H9 (cell line): ENCODE data around the gene CDH4. TPM values are rescaled to one million over a fixed set of nuclear protein-coding genes. Genes with fewer than 3 reads are reported as not detected.

ENCODE experiments used
- DNase-seq: peaks from one replicate; pipeline ENCODE4 v3.0.0-alpha.2; 2017
- H2AFZ ChIP-seq: one replicate; pipeline ENCODE4 v1.6.1; 2013; ENCODE audit warnings: mild to moderate bottlenecking, low read length, control low read depth, moderate library complexity
- H2AK5ac ChIP-seq: 2 replicates; pipeline ENCODE4 v1.6.1; 2013; ENCODE audit warnings: low read length, control low read depth, mixed read lengths; ENCODE audit not compliant: insufficient read length
- H2BK120ac ChIP-seq: one replicate; pipeline ENCODE4 v1.6.1; 2013; ENCODE audit warnings: low read depth, mild to moderate bottlenecking, low read length, control low read depth, inconsistent platforms; ENCODE audit not compliant: poor library complexity, severe bottlenecking
- H2BK12ac ChIP-seq: 2 replicates; pipeline ENCODE4 v1.6.1; 2013; ENCODE audit warnings: low read length, control low read depth, mixed read lengths, low read depth; ENCODE audit not compliant: insufficient read length
- H2BK15ac ChIP-seq: 2 replicates; pipeline ENCODE4 v1.6.1; 2013; ENCODE audit warnings: low read depth, low read length, control low read depth
- H2BK20ac ChIP-seq: one replicate; pipeline ENCODE4 v1.6.1; 2013; ENCODE audit warnings: low read depth, mild to moderate bottlenecking, low read length, control low read depth, inconsistent platforms; ENCODE audit not compliant: poor library complexity, severe bottlenecking
- H2BK5ac ChIP-seq: 2 replicates; pipeline ENCODE4 v1.6.1; 2013; ENCODE audit warnings: low read length, control low read depth, mixed read lengths; ENCODE audit not compliant: insufficient read length
- H3K14ac ChIP-seq: 2 replicates; pipeline ENCODE4 v1.6.1; 2013; ENCODE audit warnings: low read length, control low read depth; ENCODE audit not compliant: insufficient read depth
- H3K18ac ChIP-seq: 2 replicates; pipeline ENCODE4 v1.6.1; 2013; ENCODE audit warnings: low read depth, mild to moderate bottlenecking, mixed read lengths, low read length, control low read depth; ENCODE audit not compliant: insufficient read length
- H3K23ac ChIP-seq: 2 replicates; pipeline ENCODE4 v1.6.1; 2013; ENCODE audit warnings: low read length, control low read depth, mixed read lengths, low read depth; ENCODE audit not compliant: insufficient read length
- H3K23me2 ChIP-seq: 2 replicates; pipeline ENCODE4 v1.6.1; 2013; ENCODE audit warnings: low read depth, mild to moderate bottlenecking, mixed read lengths, low read length, control low read depth; ENCODE audit not compliant: insufficient read length, poor library complexity, severe bottlenecking
- H3K27ac ChIP-seq: 2 replicates; pipeline ENCODE4 v1.5.1; 2013; ENCODE audit warnings: low read length, control low read depth, mixed read lengths, low read depth; ENCODE audit not compliant: insufficient read length
- H3K27me3 ChIP-seq: 2 replicates; pipeline ENCODE4 v1.6.1; 2013; ENCODE audit warnings: low read length, control low read depth, inconsistent platforms; ENCODE audit not compliant: insufficient read depth
- H3K4ac ChIP-seq: 2 replicates; pipeline ENCODE4 v1.6.1; 2013; ENCODE audit warnings: low read depth, mild to moderate bottlenecking, control low read depth, inconsistent platforms, low read length, moderate library complexity
- H3K4me1 ChIP-seq: 2 replicates; pipeline ENCODE4 v1.6.1; 2013; ENCODE audit warnings: low read length, control low read depth, inconsistent platforms; ENCODE audit not compliant: insufficient read depth
- H3K4me2 ChIP-seq: 2 replicates; pipeline ENCODE4 v1.6.1; 2013; ENCODE audit warnings: low read length, control low read depth, mixed read lengths; ENCODE audit not compliant: insufficient read length, insufficient read depth
- H3K56ac ChIP-seq: 2 replicates; pipeline ENCODE4 v1.6.1; 2013; ENCODE audit warnings: low read depth, mild to moderate bottlenecking, mixed read lengths, low read length, control low read depth; ENCODE audit not compliant: insufficient read length
- H3K79me1 ChIP-seq: 2 replicates; pipeline ENCODE4 v1.6.1; 2013; ENCODE audit warnings: low read depth, mild to moderate bottlenecking, moderate library complexity, low read length, control low read depth, inconsistent platforms; ENCODE audit not compliant: insufficient read depth, poor library complexity, severe bottlenecking
- H3K79me2 ChIP-seq: 2 replicates; pipeline ENCODE4 v1.6.1; 2013; ENCODE audit warnings: low read length, control low read depth, inconsistent platforms; ENCODE audit not compliant: insufficient read depth
- H3K9ac ChIP-seq: 2 replicates; pipeline ENCODE4 v1.6.1; 2013; ENCODE audit warnings: low read length, control low read depth, mixed read lengths; ENCODE audit not compliant: insufficient read length; ENCODE audit errors: extremely low read depth
- H3K9me3 ChIP-seq: one replicate; pipeline ENCODE4 v1.6.1; 2013; ENCODE audit warnings: low read depth, low read length, inconsistent platforms; ENCODE audit not compliant: control insufficient read depth
- H3T11ph ChIP-seq: one replicate; pipeline ENCODE4 v1.6.1; 2013; ENCODE audit warnings: mild to moderate bottlenecking, low read length, control low read depth, inconsistent platforms
- H4K20me1 ChIP-seq: one replicate; pipeline ENCODE4 v1.6.1; 2013; ENCODE audit not compliant: control insufficient read depth, insufficient read length, insufficient read depth
- H4K5ac ChIP-seq: 2 replicates; pipeline ENCODE4 v1.6.1; 2013; ENCODE audit warnings: low read depth, mild to moderate bottlenecking, mixed read lengths, low read length, control low read depth; ENCODE audit not compliant: insufficient read length
- H4K8ac ChIP-seq: replicated peaks from 2 replicates; pipeline ENCODE4 v1.6.1; 2013; ENCODE audit warnings: low read length, control low read depth, mixed read lengths, low read depth; ENCODE audit not compliant: insufficient read length
- H4K91ac ChIP-seq: 2 replicates; pipeline ENCODE4 v1.6.1; 2013; ENCODE audit warnings: low read depth, mild to moderate bottlenecking, moderate library complexity, mixed read lengths, low read length, control low read depth; ENCODE audit not compliant: insufficient read length
- H3K27ac Mint-ChIP-seq, 3 experiments: 2 replicates in 2 of 3; 3 replicates in 1 of 3; pipeline ENCODE4 v1.8.0; 2020 to 2021; ENCODE audit warnings: mixed read lengths in 3 of 3, mild to moderate bottlenecking in 1 of 3, moderate library complexity in 1 of 3
- H3K27me3 Mint-ChIP-seq: 2 replicates; pipeline ENCODE4 v1.8.0; 2021; ENCODE audit warnings: low read depth, mild to moderate bottlenecking, moderate library complexity, mixed read lengths
- H3K36me3 Mint-ChIP-seq, 3 experiments: 2 replicates in 2 of 3; 3 replicates in 1 of 3; pipeline ENCODE4 v1.8.0; 2020 to 2021; ENCODE audit warnings: low read depth in 3 of 3, mixed read lengths in 3 of 3; ENCODE audit not compliant: insufficient read depth in 1 of 3
- H3K4me1 Mint-ChIP-seq, 2 experiments: 2 replicates each; pipeline ENCODE4 v1.8.0; 2020; ENCODE audit warnings: mixed read lengths in 2 of 2
- H3K4me3 Mint-ChIP-seq, 2 experiments: 2 replicates in 1 of 2; 3 replicates in 1 of 2; pipeline ENCODE4 v1.8.0; 2020 to 2021; ENCODE audit warnings: mild to moderate bottlenecking in 2 of 2, mixed read lengths in 2 of 2, moderate library complexity in 1 of 2
- H3K9me3 Mint-ChIP-seq, 2 experiments: 2 replicates in 1 of 2; 3 replicates in 1 of 2; pipeline ENCODE4 v1.8.0; 2020; ENCODE audit warnings: mild to moderate bottlenecking in 2 of 2, mixed read lengths in 2 of 2, moderate library complexity in 1 of 2
- CTCF ChIP-seq: fragments of 200-600 bp; sonication (generic); conservative IDR thresholded peaks from 3 replicates; pipeline ENCODE4 v1.8.0; 2021; ENCODE audit warnings: antibody characterized with exemption, mild to moderate bottlenecking
- WGBS: extraction: QIAGEN DNeasy Blood & Tissue Kit; methylation state at CpG from one replicate; pipeline ENCODE4 v1.1.7; 2013; ENCODE audit warnings: missing lambda C conversion rate, low lambda C conversion rate, mixed read lengths; ENCODE audit not compliant: insufficient read length; ENCODE audit errors: extremely low coverage; 5-methylcytosine and 5-hydroxymethylcytosine counted together
- total RNA-seq: library from RNA; stranded (reverse); gene quantifications from 2 replicates; pipeline ENCODE4 v1.2.1, GENCODE V29; 2021

The CDH4 gene
- total RNA-seq, 1 experiment from 2014 or later = 3.0 TPM

GRCh38 chr20:61986762-61987321 lies 734.8 kb downstream of the CDH4 start:
- Histone ChIP-seq H4K8ac (no peak overlapping the region), H4K20me1 (no peaks in the 10 kb centered on the region), H3T11ph (no peak overlapping the region), H4K5ac (no peak overlapping the region), H3K79me1 (peaks cover 3% of the 10 kb centered on the region), H3K79me2 (no peaks in the 10 kb centered on the region), H2AK5ac (no peak overlapping the region), H3K9me3 (peaks cover 4% of the 10 kb centered on the region), H3K9ac (no peak overlapping the region), H3K56ac (no peak overlapping the region), H2BK120ac (no peak overlapping the region), H3K4ac (no peak overlapping the region), H2BK12ac (no peak overlapping the region), H2BK5ac (no peak overlapping the region), H3K4me1 (no peaks in the 10 kb centered on the region), H4K91ac (no peak overlapping the region), H3K27ac (no peak overlapping the region), H2AFZ (no peak overlapping the region), H2BK15ac (no peak overlapping the region), H3K23ac (no peak overlapping the region), H3K27me3 (no peaks in the 10 kb centered on the region), H2BK20ac (no peak overlapping the region), H3K4me2 (no peak overlapping the region), H3K23me2 (no peaks in the 10 kb centered on the region), H3K14ac (no peak overlapping the region), H3K18ac (no peak overlapping the region)
- Mint-ChIP-seq H3K27ac (no peak overlapping the region; a peak in 2 of 7 replicates), H3K4me3 (no peak overlapping the region), H3K36me3 (peaks cover 51 to 73% (median 71%) of the 10 kb centered on the region in 3 experiments), H3K27me3 (no peaks in the 10 kb centered on the region), H3K4me1 (no peaks in the 10 kb centered on the region), H3K9me3 (peaks cover 7 to 9% of the 10 kb centered on the region in 2 experiments)
- DNase-seq = no peak
- WGBS = no CpG with 5 or more reads among the region's 16 CpGs
- TF ChIP-seq CTCF = no peak
